ENCODE measurements around the gene SH3BP1.

DNA sequence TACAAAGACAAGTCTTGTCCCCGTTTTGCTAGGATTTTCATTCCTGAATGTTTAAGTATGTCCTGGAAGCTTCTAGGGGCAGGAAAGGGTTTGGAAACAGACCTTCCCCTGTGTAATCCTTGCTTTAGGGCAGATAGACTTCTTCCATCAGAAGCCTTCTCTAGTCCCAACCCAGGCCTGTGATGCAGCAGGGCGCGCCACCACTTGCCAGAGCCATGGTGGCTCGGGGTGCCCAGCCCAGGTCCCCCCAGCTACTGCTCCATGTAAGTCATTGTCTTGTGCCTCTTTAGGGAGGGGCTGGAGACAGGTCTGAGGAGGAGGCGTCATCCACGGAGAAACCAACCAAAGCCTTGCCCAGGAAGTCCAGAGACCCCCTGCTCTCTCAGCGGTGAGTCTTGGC is 50.9 kb downstream of the SH3BP1 start:
- TF ChIP-seq POLR2AphosphoS5 (IDR thresholded peaks at IDR 0.05; ENCODE audit: low read depth, low read length): no peak
- TF ChIP-seq POLR2A (IDR thresholded peaks at IDR 0.05; ENCODE audit: low read depth, low read length): no peak

Data from GM12892 (cell line).